Esophagus squamous epithelium (tissue), 5 donors: Measurements from ENCODE around the gene ULBP3. TPM values are rescaled to one million over a fixed set of nuclear protein-coding genes. Genes with fewer than 3 reads are reported as not detected.

Source experiments
- DNase-seq: peaks from one replicate; lab custom pipeline; 2025; lab: John Stamatoyannopoulos, UW
- H3K27ac ChIP-seq, 4 donors: fragments of 200-600 bp; sonication (generic); one replicate each; pipeline ENCODE4 v1.5.1; 2016 to 2019; ENCODE audit warnings: mild to moderate bottlenecking in 1 of 4
- H3K27me3 ChIP-seq, 4 donors: fragments of 200-600 bp; sonication (generic); 1 replicate in 3 of 4; 2 replicates in 1 of 4; pipeline versions ENCODE4 v1.5.1 to v1.6.0; 2017 to 2021; ENCODE audit warnings: antibody characterized with exemption in 1 of 4
- H3K36me3 ChIP-seq, 3 donors: fragments of 200-600 bp; sonication (generic); one replicate each; pipeline ENCODE4 v1.5.1; 2016 to 2019
- H3K4me1 ChIP-seq, 3 donors: fragments of 200-600 bp; sonication (generic); one replicate each; pipeline ENCODE4 v1.5.1; 2017 to 2019
- H3K4me3 ChIP-seq, 4 donors: fragments of 200-600 bp; sonication (generic); 1 replicate in 3 of 4; 2 replicates in 1 of 4; pipeline ENCODE4 v1.5.1; 2016 to 2019; ENCODE audit warnings: mild to moderate bottlenecking in 2 of 4, moderate library complexity in 1 of 4
- H3K9me3 ChIP-seq, 3 donors: fragments of 200-600 bp; sonication (generic); one replicate each; pipeline ENCODE4 v1.5.1; 2016 to 2019
- CTCF ChIP-seq, 6 experiments: fragments of 450-650 bp in 4 of 6; fragments of 200-600 bp in 2 of 6; sonication (generic) in 2 of 6; IDR thresholded peaks; one replicate each; pipeline ENCODE4 v1.5.1; 2016 to 2019; ENCODE audit warnings: antibody characterized with exemption in 6 of 6, mild to moderate bottlenecking in 4 of 6, moderate library complexity in 4 of 6
- POLR2A ChIP-seq, 4 donors: fragments of 450-650 bp; IDR thresholded peaks; one replicate each; pipeline ENCODE4 v1.6.1; 2017; ENCODE audit warnings: antibody characterized with exemption in 4 of 4, mild to moderate bottlenecking in 4 of 4, moderate library complexity in 3 of 4
- WGBS, 2 donors: methylation state at CpG; one replicate each; pipeline ENCODE4 v1.1.5; 2018; 5-methylcytosine and 5-hydroxymethylcytosine counted together
- intact Hi-C: fragments of 100-400 bp; cut with DNase I; formaldehyde crosslinking; loops from one replicate; pipeline ENCODE4 v1.15.0; 2022
- total RNA-seq, 4 donors: library from RNA; depleted of rRNA; stranded (reverse); fragments of >200 nt; gene quantifications; one replicate each; pipeline ENCODE4 v1.1.0, GENCODE V29; 2016
- donor health status: DM: yes; HTN: yes; CAD: no.

ULBP3 gene
- total RNA-seq, 4 donors from 2014 or later: 2.1 to 5.0 (median 3.3) TPM

GRCh38 chr6:150072201-150072600 lies 3.3 kb upstream of the ULBP3 start:
- Histone ChIP-seq H3K27ac (peak overlapping the region in 1 of 4 donors; percentile 18), H3K4me1 (peaks cover 12 to 45% (median 14%) of the 10 kb centered on the region in 3 donors), H3K4me3 (no peak overlapping the region), H3K27me3 (peaks cover 0 to 5% (median 0%) of the 10 kb centered on the region in 4 donors), H3K9me3 (no peaks in the 10 kb centered on the region), H3K36me3 (no peaks in the 10 kb centered on the region)
- no peak for TF ChIP-seq POLR2A (IDR thresholded peaks at IDR 0.05)
- TF ChIP-seq CTCF (IDR thresholded peaks at IDR 0.05): peak in 1 of 6 experiments; percentile 11
- intact Hi-C loops: no loop called here
- 36 to 39% methylated on average over 5 to 7 of the region's 8 CpGs for WGBS, 2 donors
- DNase-seq: no peak

- DNase-seq: no peak
- no peak overlapping the region for H3K4me3 ChIP-seq
- H3K4me1 ChIP-seq: peaks cover 12 to 45% (median 14%) of the 10 kb centered on the region in 3 donors
- intact Hi-C loops: no loop called here
- WGBS, 2 donors: 38 to 76% methylated on average over 2 of the region's 3 CpGs
- peaks cover 0 to 6% (median 0%) of the 10 kb centered on the region in 3 donors for H3K36me3 ChIP-seq
- TF ChIP-seq CTCF (IDR thresholded peaks at IDR 0.05) (no peak), POLR2A (IDR thresholded peaks at IDR 0.05) (no peak)
- H3K27me3 ChIP-seq: peaks cover 0 to 5% (median 0%) of the 10 kb centered on the region in 4 donors
- no peaks in the 10 kb centered on the region for H3K9me3 ChIP-seq
- H3K27ac ChIP-seq: no peak overlapping the region
Measured at GRCh38 chr6:150070236-150070818, 1.4 kb upstream of the ULBP3 start.

- Histone ChIP-seq H3K9me3 (no peaks in the 10 kb centered on the region), H3K4me1 (peaks cover 12 to 45% (median 14%) of the 10 kb centered on the region in 3 donors), H3K4me3 (peak overlapping the region in 3 of 4 donors; percentile 67 to 90 (median 77)), H3K27ac (peak overlapping the region in 2 of 4 donors; percentile 59 to 82), H3K27me3 (peaks cover 0 to 5% (median 0%) of the 10 kb centered on the region in 4 donors), H3K36me3 (peaks cover 0 to 10% (median 0%) of the 10 kb centered on the region in 3 donors)
- DNase-seq: no peak
- intact Hi-C loops: no loop called here
- TF ChIP-seq POLR2A (IDR thresholded peaks at IDR 0.05): no peak
- no peak for TF ChIP-seq CTCF (IDR thresholded peaks at IDR 0.05)
- 63 to 74% methylated on average over 8 to 10 of the region's 11 CpGs for WGBS, 2 donors
Measured at GRCh38 chr6:150069706-150070105, 785 bp upstream of the ULBP3 start.

- WGBS, 2 donors: 14 to 40% methylated on average over 2 to 3 of the region's 4 CpGs
- TF ChIP-seq POLR2A (IDR thresholded peaks at IDR 0.05) (no peak), CTCF (IDR thresholded peaks at IDR 0.05) (no peak)
- peaks cover 0 to 21% (median 0%) of the 10 kb centered on the region in 3 donors for H3K36me3 ChIP-seq
- no peak for DNase-seq
- peaks cover 12 to 45% (median 14%) of the 10 kb centered on the region in 3 donors for H3K4me1 ChIP-seq
- H3K27me3 ChIP-seq: peaks cover 0 to 5% (median 0%) of the 10 kb centered on the region in 4 donors
- intact Hi-C loops: no loop called here
- H3K9me3 ChIP-seq: no peaks in the 10 kb centered on the region
- H3K27ac ChIP-seq: peak overlapping the region in 2 of 4 donors; percentile 79 to 82
- peak overlapping the region; percentile 34 to 90 (median 72) for H3K4me3 ChIP-seq
Measured at GRCh38 chr6:150068151-150068550, 770 bp downstream of the ULBP3 start.

DNA sequence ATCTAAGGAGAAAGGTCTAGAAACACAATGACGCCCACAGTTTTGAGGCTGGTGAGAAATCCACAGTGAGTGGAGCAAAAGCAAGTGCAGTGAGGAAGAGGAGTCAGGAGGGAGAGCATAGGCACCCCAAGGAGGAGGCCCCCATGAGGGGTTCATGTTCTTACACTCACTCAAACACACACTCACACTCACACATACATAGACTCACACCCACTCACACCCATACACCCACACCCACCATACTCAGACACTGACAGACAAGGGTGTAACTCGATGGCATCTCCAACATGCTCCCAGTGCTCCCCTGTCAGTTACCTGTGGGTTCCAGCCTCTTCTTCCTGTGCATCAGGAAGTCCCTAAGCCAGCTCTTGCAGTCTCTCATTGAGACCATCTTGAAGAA lies 3.8 kb downstream of the ULBP3 start:
- Histone ChIP-seq H3K9me3 (no peaks in the 10 kb centered on the region), H3K4me1 (peaks cover 0 to 21% (median 6%) of the 10 kb centered on the region in 3 donors), H3K4me3 (no peak overlapping the region), H3K27me3 (no peaks in the 10 kb centered on the region), H3K36me3 (peaks cover 0 to 26% (median 0%) of the 10 kb centered on the region in 3 donors), H3K27ac (no peak overlapping the region)
- TF ChIP-seq CTCF (IDR thresholded peaks at IDR 0.05) (no peak), POLR2A (IDR thresholded peaks at IDR 0.05) (no peak)
- intact Hi-C loops: no loop called here
- no peak for DNase-seq
- 86 to 100% methylated on average over 2 of the region's 2 CpGs for WGBS, 2 donors
